NCI-H345 treated with DMSO at 0.1 percent for 48 hours (cell line): Measurements from ENCODE around the gene GDPD4.
"Not testable (repeated sequence)": the region's sequence is repeated elsewhere in the genome, so short reads cannot be mapped to it uniquely, and the experiment has no call there.

Source experiments
- DNase-seq: peaks from one replicate; lab custom pipeline; 2025; ENCODE audit not compliant: unreplicated experiment; lab: John Stamatoyannopoulos, UW

Gene GDPD4

DNA sequence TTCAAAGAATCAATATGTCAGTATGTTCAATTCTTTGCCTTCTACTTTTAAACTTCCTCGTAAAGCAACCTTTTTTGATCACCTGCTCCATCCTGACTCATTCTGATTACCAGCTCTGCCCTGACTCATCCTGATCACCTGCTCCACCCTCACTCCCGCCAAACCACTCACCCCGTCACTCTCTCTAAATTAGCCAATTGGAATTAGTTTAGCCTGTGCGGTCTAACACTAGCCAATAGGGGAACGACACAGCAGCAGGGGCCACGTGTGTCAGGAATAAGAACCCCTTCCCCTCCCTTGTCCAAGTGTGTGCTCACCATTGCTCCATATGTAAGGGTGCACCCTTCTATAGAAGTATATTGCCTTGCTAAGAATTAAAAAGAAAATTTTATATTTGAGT is 1.5 kb downstream of the GDPD4 start:
- not testable (repeated sequence) for DNase-seq

DNA sequence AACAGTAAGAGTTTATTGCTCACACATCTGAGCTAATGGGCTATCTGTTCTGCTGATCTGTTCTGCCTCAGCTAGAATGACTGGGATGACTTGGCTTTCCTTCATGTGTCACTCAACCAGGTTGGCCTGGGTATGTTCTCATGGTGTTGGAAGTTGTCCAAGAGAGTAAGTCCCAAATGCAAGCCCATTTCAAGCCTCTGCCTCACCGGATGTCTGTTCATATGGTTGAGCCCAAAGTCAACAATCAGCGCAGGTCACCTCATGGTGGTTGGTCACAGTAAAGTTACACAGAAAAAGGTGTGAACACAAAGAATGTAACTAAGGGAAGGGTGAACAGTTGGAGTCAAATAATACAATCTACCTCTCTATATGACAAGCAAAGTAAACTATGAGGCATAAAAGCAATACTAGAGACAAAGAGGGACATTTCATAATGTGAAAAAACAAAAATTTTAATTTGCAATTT is 1.9 kb downstream of the GDPD4 start:
- peak; percentile 21 for DNase-seq

DNA sequence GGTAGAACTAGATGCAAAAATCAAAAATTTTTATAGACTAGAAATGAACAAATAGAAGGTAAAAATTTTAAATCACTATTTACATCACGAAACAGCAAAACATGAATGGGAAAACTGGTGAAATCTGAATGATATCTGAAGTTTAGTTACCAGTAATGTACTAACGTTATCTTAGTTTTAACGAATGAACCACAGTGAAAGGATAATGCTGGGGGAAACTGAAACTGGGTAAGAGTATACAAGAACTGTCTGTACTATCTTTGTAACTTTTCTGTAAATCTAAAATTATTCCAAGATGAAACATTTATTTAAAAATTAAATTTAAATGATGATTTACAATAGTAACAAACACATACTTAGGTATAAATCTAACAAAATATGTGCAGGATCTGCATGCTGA is 7.4 kb downstream of the GDPD4 start:
- no peak for DNase-seq

DNA sequence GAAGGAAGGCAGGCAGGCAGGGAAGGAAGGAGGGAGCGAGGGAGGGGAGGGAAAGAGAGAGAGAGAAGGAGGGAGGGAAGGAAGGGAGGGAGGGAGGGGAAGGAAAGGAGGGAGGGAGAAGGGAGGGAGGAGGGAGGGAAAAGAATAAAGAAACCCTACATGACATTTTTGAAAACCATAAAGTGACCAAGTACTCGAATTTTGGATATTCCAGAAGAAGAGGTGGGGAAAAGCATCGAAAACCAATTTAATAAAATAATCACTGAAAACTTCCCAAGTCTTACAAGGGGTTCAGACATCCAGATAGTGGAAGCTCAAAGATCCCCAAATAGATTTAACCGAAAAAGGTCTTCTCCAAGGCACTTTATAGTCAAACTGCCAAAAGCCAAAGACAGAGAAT is 11.7 kb downstream of the GDPD4 start:
- no peak for DNase-seq

DNA sequence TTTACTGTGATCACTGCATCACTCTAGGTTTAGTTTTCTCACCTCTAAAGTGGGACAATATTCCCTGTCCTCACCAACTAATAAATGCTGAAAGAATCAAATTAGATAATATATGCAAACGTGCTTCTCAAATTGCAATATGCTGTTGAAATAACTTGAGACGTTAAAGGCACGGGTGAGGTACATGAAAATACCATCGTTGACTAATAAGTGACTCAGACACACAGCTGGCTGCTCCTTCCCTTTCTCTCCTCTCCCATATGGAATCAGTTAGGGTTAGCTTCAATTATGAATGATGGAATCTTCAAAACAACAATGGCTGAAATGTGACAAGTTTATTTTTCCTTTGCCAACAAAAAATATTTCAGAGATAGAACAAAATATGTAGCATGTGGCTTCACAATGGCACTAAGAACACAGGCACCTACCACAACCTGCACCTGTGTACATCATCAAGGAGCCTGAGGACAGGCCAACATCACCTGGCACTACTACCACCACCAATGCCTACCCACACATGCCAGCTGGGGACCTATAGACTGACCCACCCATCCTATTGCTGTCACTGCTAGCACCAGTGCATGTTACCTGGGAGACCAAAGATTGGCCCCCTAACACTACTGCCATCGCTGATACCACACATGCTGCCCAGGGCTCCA is 13.7 kb downstream of the GDPD4 start:
- DNase-seq: no peak

DNA sequence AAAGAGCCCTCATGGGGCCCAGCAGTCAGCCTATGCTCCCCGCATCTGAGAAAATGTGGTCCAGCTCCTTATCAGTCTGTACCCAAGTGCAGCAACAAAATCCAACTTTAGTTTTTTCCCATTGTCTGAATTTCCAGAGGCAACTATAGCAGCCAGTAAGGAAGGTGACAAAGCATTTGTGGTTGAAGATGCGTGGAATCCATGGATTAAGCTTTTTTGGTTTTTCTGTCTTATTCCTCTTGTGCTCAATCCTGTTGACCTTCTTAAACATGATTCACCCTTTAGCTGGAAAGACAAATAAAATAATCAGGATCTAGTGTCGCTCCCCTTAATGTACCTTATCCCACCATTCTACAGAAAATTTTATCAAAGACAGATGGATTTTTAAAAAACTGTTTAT is 14.3 kb downstream of the GDPD4 start:
- no peak for DNase-seq

DNA sequence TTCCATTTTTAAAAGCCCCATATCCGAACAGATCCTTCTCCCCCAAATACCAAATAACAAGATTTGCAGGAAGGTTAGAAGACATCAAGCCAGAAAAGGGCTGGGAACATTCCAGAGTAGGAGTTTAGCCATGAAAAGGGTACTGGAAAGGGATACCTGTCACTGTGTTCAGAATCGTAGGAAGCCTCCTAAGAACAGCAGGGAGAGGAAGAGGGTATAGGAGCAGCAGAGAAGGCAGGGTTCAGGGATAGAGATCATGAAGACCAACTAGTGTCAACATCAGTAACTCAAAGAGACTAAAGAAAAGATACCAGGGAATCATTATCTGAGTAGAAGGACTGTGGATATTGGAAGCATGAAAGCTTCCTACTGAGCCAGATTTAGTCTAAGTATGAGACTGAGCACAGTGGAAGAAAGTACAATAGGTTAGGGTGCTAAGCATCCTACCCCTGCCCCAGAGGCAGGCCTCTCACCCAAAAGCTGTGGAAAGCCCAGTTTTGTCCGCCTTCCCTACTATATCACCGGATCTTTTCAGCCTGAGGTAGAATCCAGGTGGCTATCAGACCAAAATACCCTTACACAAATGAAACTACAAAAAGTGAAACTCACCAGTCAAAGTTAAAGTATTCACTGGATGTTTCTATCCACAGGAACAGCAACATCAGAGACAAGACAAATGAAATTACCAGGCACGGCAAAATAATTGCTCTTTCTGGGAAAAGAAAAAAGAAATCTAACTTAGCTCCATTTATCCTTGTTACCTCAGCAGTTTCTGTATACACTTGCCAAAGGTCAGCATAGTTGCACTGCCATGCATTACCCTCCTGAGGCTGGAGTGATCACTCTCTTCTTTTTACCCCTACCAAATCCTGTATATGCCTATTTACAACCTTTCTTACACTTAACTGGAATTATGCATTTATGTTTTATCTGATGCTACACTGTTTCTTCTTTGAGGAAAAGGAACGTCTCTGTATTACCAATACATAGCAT is 16.7 kb downstream of the GDPD4 start:
- no peak for DNase-seq

DNA sequence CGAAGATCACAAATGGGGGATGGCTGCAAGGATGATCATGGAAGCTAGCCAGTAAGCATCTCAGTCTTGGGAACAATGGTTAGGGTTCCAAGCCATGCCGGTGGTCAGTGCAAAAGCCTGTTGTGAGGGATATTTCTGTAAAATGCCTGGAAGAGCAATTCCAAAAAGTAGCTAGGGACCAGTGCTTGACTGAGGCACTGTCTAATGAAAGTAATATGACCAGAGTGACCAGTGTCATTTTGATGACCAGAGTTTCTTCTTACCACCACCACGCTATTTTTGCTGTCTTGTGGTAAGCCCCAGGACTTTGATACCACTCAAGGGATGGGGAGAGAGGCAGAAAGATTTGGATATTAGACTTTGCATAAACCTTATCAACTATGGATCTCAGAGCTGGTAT is 18.4 kb downstream of the GDPD4 start:
- DNase-seq: no peak

DNA sequence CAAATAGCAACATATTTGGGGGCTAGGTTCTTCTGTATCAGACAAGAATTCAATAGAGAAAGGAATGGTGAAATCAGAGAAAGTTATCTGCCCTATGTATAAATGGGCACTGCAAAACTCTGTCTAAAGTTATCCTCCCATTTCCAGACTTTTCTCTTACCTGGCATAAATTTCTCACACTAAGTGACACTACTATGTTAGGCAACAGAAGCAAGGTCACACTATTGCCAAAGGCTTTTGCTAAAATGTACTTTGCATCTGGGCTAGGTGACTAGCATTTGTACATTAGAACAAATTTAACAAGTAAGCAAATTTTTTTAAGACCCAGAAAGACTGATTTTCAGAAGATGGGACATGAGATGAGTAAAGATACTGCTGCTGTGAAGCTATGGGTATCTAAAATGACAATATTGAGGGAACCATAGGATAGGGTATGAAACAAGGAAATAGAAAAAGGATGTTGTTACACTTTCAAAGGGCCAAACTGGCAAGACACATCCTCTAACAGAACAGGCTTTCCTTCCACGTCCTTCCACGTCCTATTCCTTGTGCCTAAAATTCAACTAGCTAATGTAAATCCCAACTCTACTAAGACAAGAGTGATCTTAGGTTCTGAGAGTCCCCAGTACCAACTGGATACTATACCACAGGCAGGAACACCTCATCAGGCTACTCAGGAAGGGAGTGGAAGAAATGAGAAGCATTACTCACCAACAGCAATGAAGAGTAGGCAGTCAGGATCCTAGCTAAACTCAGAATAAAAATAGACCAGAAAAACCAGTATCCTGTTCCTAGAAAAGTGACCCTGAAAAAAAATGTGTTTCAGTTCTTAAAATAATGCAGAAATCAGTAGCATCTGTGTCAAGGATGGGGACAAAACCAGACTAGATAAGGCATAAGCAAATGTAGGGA is 22.6 kb downstream of the GDPD4 start:
- no peak for DNase-seq

DNA sequence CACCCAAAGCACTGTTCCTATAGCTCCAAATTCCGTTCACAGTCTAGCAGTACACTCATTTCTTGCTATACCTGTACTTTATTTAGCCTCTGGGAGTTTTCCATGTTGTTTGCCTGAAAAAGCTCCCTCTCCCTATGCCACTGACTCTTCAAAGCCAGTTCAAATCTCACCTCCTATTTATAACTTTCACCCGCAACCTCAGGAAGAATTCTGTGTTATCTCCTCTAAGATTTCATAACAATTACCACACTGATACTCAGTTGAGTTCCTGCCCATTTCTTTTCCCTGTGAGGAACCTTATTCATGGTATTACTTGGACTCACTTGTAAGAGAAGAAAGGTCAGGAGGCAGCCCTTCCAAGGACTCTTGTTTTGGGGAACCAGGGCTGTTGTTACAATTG is 25.2 kb downstream of the GDPD4 start:
- DNase-seq: no peak

DNA sequence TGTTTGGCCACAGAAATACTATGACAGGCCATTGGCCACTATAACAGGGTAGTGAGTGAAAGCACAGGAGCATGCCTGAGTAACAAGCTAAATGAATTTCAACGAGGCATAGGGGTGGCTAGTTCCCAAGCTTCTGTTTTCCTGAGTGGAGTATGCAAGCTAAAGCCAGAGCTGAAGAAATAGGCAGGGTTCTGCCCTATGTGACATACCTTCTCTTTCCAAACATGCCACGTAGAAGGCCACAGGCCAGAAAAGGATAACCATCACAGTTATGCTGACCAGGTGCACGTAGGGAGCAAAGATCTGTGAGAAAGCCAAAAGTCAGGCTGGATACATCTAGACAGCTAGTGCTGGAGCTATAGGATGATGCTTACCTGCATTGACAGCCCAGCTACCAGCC is 30.6 kb downstream of the GDPD4 start:
- no peak for DNase-seq

DNA sequence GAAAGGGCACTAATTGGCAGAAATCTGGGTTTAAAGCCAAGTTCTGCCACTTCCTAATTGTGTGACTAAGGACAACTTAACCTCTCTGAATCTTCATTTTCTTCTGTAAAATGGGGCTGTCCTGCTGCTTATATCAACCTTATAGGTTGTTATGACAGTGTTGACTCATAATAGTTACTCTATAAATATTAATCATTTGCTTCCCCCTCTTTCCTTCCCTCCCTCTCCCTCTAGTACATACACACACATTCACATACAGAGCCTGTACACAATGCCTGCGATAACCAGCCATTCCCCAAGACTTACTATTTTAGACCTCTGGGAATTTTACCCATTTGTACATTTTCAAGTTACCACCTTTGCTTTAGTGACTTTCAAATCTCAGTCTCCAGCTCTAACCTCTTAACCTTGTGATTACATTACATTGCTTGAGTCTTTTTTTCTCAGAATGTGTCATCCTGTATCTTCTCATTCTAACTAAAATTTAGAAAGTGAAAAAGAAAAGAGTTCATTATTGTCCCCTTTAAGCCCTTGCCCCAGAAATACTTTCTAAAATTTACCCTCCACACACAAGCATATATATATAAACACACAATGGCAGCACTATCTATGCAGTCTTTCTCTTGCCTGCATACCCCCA is 31.9 kb downstream of the GDPD4 start:
- no peak for DNase-seq

DNA sequence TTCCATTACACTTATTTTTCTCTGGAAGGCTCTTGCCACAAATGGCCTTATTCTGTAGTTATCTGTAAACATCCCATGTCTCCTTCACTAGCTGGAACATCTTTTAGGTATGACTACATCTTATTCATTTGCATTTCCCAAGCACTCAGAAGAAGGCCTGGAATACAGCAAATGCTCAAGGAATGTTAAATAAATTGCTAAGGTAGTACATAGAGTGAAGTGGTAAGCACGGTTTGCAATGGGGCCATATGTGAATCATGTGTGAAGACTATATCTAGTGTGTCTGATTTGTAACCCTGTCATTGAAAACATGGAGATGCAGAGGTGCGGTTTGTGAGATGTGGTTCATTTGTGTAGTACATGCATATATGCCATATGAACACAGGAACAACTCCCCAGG is 33.5 kb downstream of the GDPD4 start:
- no peak for DNase-seq

DNA sequence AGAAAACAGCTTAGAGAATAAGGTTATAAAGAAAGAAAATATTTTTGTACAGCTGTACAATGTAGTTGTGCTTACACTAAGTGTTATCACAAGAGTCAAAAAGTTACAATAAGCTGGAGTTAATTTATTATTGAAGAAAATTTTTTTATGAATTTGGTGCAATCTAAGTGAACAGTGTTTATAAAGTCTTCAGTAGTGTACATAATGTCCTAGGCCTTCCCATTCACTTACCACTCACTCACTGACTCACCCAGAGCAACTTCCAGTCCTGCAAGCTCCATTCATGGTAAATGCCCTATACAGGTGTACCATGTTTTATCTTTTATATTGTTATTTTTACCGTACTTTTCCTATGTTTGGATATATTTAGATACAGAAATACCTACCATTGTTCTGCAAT is 34.7 kb downstream of the GDPD4 start:
- no peak for DNase-seq

DNA sequence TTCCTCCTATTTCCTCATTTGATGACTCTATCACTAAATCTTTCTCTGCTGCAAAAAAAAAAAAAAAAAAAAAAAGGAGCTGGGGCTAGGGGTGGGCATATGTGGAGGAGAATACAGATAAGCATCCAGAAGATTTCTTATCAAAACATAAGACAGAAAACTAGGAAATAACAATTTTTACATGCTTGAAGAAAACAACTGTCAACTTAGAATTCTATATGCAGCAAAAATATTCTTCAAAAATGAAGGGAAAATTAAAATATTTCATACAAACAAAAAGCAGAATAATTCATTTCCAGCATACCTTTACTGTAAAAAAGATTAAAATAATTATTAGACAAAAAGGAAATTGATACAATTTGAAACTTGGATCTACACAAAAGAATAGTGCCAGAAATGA is 38.7 kb downstream of the GDPD4 start:
- DNase-seq: no peak

DNA sequence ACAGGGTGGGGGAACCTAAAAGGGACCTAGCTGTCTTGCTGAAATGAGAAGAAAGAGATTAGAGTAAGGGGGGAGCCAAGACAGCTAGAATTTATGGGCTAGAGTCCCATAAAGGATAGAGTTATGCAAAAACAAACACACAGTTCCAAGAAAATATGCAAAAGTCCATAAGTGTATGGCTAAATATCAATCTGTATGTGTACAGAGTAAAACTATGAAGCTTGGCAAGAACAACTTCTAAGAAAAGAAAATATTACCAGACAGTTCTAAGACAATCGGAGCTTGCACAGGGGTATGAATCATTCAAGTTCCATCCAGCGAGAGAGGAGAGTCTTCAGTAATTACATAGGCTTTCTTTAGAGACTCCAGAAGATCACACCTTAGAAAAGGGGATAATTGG is 41.8 kb downstream of the GDPD4 start:
- DNase-seq: no peak

DNA sequence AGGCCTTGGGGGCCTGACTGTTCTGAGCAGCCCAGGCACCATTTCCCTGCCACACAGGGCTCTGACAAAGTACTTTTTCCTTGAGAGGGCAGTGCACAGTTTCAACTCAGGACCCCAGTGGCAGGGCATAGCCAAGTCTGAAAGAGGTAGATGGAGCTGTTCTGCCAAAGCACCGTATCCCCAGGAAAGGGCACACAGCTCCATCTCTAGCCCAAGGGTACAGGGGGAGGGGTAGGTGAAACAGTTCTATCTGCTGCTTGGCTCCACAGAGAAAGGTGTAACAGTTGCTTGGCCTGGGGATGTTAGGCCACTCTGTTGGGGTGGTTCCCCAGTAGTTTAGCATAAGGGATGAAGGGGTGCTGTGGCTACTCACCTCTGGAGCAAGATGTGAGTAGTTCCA is 47.8 kb downstream of the GDPD4 start:
- no peak for DNase-seq

DNA sequence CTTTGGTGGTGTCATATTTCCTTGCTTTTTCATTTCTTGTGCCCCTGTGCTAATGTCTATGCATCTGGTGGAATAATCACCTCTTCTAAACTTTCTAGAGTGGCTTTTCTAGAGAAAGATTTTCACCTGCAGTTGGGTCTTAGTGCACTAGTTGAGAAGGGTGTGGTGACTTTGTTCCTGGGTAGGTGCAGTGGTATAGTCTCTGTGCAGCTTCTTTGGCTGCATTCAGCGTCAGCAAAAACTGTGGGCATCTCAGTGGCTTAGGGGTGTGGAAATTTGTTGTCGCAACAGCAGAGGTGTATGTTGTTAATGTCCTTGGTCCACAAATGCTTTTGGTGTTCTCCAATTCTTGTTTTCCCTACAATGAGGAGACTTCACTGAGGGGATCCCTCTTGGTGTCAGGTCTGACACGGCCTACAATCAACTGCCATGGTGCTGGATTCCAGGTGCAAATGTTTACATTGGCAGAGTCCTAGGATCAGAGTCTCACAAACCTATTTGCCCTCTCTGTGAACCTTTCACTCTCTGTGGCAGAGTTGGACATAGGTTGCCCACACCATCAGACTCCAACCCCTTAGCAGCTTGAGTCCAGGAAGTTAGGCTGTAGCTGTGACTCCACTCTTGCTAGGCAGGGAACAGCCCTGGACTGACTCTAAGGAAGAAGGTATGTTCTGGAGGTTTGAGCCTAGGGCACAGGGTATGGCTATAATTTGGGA is 48.8 kb downstream of the GDPD4 start:
- DNase-seq: no peak

DNA sequence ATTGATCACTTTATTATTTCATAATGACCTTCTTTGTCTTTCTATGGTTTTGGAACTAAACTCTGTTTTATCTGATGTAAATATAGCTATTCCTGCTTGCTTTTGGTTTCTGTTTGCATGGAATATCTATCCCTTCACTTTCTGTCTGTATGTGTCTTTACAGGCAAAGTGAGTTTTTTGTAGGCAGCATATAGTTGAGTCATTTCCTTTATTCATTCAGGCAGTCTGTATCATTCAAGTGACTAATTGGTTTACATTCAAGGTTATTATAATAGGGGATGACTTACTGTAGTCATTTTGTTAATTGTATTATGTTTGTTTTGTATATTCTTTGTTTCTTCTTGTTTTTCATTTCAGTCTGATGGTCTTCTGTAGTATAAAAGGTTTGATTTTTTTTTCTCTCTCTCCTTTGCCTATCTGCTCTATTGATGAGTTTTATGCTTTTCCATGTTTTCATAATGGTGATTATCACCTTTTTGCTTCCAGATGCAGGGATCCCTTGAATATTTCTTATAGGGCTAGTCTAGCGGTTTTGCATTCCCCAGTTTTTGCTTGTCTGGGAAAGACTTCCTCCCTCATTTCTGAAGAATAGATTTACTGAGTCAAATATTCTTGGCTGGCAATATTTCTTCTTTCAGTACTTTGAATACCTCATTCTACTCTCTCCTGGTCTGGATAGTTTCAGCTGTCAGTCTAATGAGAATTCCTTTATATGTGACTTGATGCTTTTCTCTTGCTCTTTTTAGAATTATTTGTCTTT is 50.4 kb downstream of the GDPD4 start:
- no peak for DNase-seq
